Uterus (tissue), 4 donors: ENCODE results near the gene GPR146. TPM values are rescaled to one million over a fixed set of nuclear protein-coding genes. Genes with fewer than 3 reads are reported as not detected.

Source experiments
- DNase-seq, 2 donors: peaks; one replicate each; pipeline ENCODE4 v3.0.0-alpha.2; 2019 to 2020
- H3K27ac ChIP-seq, 2 donors: fragments of 200-600 bp; sonication (generic); 1 replicate in 1 of 2; 2 replicates in 1 of 2; pipeline ENCODE4 v1.5.1; 2016 to 2018
- H3K27me3 ChIP-seq, 2 donors: fragments of 200-600 bp; sonication (generic); one replicate each; pipeline ENCODE4 v1.5.1; 2018 to 2019; ENCODE audit warnings: control low read depth in 1 of 2
- H3K36me3 ChIP-seq, 2 donors: fragments of 200-600 bp; sonication (generic); one replicate each; pipeline ENCODE4 v1.5.1; 2019; ENCODE audit warnings: control low read depth in 1 of 2
- H3K4me1 ChIP-seq, 2 donors: fragments of 200-600 bp; sonication (generic); one replicate each; pipeline ENCODE4 v1.5.1; 2018 to 2019; ENCODE audit warnings: control low read depth in 1 of 2
- H3K4me3 ChIP-seq, 2 donors: fragments of 200-600 bp; sonication (generic); 1 replicate in 1 of 2; 2 replicates in 1 of 2; pipeline ENCODE4 v1.5.1; 2018 to 2019; ENCODE audit warnings: mild to moderate bottlenecking in 1 of 2
- H3K9me3 ChIP-seq, 2 donors: fragments of 200-600 bp; sonication (generic); one replicate each; pipeline ENCODE4 v1.5.1; 2019; ENCODE audit warnings: control low read depth in 1 of 2
- CTCF ChIP-seq, 4 experiments: fragments of 200-600 bp in 2 of 4; fragments of 450-650 bp in 2 of 4; sonication (generic) in 2 of 4; IDR thresholded peaks; one replicate each; pipeline ENCODE4 v1.5.1; 2016 to 2019; ENCODE audit warnings: antibody characterized with exemption in 4 of 4, mild to moderate bottlenecking in 2 of 4, moderate library complexity in 1 of 4
- POLR2A ChIP-seq, 2 donors: fragments of 450-650 bp; IDR thresholded peaks; one replicate each; pipeline ENCODE4 v1.6.1; 2016; ENCODE audit warnings: antibody characterized with exemption in 2 of 2, mild to moderate bottlenecking in 1 of 2, moderate library complexity in 1 of 2
- intact Hi-C: fragments of 100-400 bp; cut with DNase I; formaldehyde crosslinking; loops from one replicate; pipeline ENCODE4 v1.15.1; 2023; ENCODE audit warnings: low total_unique reads
- total RNA-seq, 4 donors: library from RNA; depleted of rRNA in 3 of 4; stranded (reverse); fragments of >200 nt in 3 of 4; gene quantifications; one replicate each; pipeline versions ENCODE4 v1.1.0 to v1.2.4, GENCODE V29; 2014 to 2023
- donor health status: DM: yes; HTN: yes; CAD: no.

The GPR146 gene
- total RNA-seq, 4 donors from 2014 or later = 10.0 to 110 (median 32.9) TPM

DNA sequence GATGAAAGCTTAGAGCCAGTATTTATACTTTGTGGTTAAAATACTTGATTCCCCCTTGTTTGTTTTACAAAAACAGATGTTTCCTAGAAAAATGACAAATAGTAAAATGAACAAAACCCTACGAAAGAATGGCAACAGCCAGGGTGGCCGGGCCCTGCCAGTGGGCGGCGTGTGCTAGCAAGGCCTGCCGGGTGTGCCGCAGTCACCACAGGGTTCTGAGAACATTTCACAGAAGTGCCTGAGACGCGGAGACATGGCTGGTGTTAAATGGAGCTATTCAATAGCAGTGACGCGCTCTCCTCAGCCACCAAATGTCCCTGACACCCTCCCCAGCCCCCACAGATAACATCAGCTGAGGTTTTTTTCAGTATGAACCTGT, 14.5 kb downstream of the GPR146 start:
- H3K36me3 ChIP-seq = no peaks in the 10 kb centered on the region
- no peak overlapping the region for H3K4me3 ChIP-seq
- intact Hi-C loops = no loop called here
- H3K27me3 ChIP-seq = no peaks in the 10 kb centered on the region
- peaks cover 0 to 16% of the 10 kb centered on the region in 2 donors for H3K4me1 ChIP-seq
- no peaks in the 10 kb centered on the region for H3K9me3 ChIP-seq
- DNase-seq = no peak
- TF ChIP-seq POLR2A (IDR thresholded peaks at IDR 0.05) (no peak), CTCF (IDR thresholded peaks at IDR 0.05) (no peak)
- H3K27ac ChIP-seq = peak overlapping the region in 1 of 2 donors; percentile 47

DNA sequence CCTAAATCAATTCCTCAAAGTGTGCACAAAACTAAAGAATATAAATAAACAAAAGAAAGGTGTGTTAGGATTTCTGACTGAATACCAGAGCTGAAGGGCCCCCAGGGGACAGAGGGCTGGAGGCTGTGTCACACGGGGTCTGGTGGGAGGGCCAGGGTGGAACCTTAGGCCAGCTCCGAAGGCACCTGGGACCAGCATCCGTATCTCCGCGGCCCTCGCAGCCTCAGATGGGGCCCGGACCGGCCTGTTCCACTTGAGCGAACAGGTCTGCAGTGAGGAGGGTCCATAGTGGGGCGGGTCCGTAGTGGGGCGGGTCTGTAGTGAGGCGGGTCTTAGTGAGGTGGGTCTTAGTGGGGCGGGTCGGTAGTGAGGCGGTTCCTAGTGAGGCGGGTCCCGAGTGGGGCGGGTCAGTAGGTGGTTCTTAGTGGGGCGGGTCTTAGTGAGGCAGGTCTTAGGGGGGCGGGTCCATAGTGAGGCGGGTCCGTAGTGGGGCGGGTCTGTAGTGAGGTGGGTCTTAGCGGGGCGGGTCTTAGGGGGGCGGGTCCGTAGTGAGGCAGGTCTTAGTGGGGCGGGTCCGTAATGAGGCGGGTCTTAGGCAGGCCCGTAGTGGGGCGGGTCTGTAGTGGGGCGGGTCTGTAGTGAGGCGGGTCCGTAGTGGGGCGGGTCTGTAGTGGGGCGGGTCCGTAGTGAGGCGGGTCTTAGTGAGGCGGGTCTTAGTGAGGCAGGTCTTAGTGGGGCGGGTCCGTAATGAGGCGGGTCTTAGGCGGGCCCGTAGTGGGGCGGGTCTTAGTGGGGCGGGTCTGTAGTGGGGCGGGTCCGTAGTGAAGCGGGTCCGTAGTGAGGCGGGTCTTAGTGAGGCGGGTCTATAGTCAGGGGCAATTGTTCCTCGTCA, 15.1 kb downstream of the GPR146 start:
- H3K4me3 ChIP-seq = no peak overlapping the region
- peaks cover 0 to 16% of the 10 kb centered on the region in 2 donors for H3K4me1 ChIP-seq
- DNase-seq = no peak

DNA sequence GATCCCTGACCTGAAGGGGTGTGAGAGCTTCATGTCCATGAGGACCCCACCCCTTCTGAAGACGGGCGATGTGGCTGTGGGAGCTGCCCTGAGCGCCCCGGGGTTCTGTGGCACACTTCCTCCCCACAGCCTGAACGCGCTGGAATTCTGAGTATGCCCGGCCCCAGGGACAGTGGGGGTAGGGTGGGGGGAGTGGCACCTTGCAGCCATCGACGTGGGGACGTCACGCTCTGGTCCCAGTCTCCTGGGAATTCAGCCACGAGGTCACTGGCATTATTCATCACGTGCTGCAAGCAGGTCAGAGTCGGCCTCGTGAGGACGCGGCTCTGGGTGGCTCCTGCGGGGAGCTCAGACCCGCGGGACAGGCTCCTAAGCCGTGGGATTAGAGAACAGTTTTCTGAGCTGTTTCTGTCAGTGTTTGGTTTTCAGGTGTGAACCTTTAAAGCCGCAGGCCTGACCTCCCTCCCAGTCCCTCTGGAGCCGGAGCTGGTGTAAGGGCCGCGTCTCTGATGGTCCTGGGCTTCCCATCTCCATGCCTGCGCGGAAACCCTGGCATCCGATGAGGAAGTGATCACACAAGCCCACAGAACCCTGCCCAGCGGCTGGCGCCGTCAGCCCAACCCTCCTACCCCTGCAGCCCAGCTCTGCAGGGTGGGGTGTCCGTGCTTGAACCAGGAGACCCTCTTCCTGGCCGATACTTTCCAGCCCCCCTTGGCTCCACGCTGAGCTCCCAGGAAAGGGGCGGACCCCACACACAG, 16.1 kb downstream of the GPR146 start:
- TF ChIP-seq CTCF (IDR thresholded peaks at IDR 0.05) (no peak), POLR2A (IDR thresholded peaks at IDR 0.05) (peak in 1 of 2 donors; percentile 16)
- intact Hi-C loops = no loop called here
- peaks cover 0 to 10% of the 10 kb centered on the region in 2 donors for H3K4me1 ChIP-seq
- no peak overlapping the region for H3K4me3 ChIP-seq
- no peak for DNase-seq
- peak overlapping the region; percentile 17 to 52 for H3K27ac ChIP-seq
- no peaks in the 10 kb centered on the region for H3K36me3 ChIP-seq
- H3K9me3 ChIP-seq = no peaks in the 10 kb centered on the region
- H3K27me3 ChIP-seq = no peaks in the 10 kb centered on the region

More for the DNA sequence above, 15.1 kb downstream of the GPR146 start:
- intact Hi-C loops = no loop called here
- Histone ChIP-seq H3K27ac (peak overlapping the region in 1 of 2 donors; percentile 47), H3K9me3 (no peaks in the 10 kb centered on the region), H3K27me3 (no peaks in the 10 kb centered on the region), H3K36me3 (no peaks in the 10 kb centered on the region)
- no peak for TF ChIP-seq POLR2A (IDR thresholded peaks at IDR 0.05)

DNA sequence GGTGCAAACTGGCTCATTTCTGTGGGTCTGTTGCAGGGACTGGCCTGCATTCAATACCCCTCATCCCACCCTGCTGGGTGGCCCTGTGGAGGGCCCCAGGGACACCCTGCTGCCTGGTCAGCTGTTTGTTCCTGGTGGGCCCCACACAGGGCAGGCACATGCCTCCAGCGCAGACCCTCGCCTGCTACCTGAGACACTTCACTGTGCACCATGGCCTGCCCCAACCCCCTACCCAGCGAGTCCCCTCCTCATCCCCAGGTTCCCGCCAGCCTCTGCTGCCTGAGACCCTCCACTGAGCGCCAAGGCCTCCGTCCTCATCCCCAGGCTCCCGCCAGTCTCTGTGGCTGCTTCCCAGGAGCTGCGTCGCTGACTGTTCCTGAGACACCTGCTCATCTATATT, 16.8 kb downstream of the GPR146 start:
- Histone ChIP-seq H3K4me3 (no peak overlapping the region), H3K4me1 (peaks cover 0 to 5% of the 10 kb centered on the region in 2 donors), H3K27me3 (no peaks in the 10 kb centered on the region), H3K9me3 (no peaks in the 10 kb centered on the region), H3K27ac (no peak overlapping the region), H3K36me3 (no peaks in the 10 kb centered on the region)
- intact Hi-C loops = no loop called here
- TF ChIP-seq CTCF (IDR thresholded peaks at IDR 0.05) = no peak
- no peak for TF ChIP-seq POLR2A (IDR thresholded peaks at IDR 0.05)
- no peak for DNase-seq

GRCh38 chr7:1062296-1063294, 18.2 kb downstream of the GPR146 start:
- no peak overlapping the region for H3K27ac ChIP-seq
- peaks cover 0 to 4% of the 10 kb centered on the region in 2 donors for H3K4me1 ChIP-seq
- no peak overlapping the region for H3K4me3 ChIP-seq
- TF ChIP-seq POLR2A (IDR thresholded peaks at IDR 0.05) (no peak), CTCF (IDR thresholded peaks at IDR 0.05) (no peak)
- no peaks in the 10 kb centered on the region for H3K9me3 ChIP-seq
- intact Hi-C loops = no loop called here
- no peak for DNase-seq
- H3K27me3 ChIP-seq = no peaks in the 10 kb centered on the region
- H3K36me3 ChIP-seq = no peaks in the 10 kb centered on the region
